Measurements from ENCODE around the gene CCM2L.
"Not testable (repeated sequence)": the region's sequence is repeated elsewhere in the genome, so short reads cannot be mapped to it uniquely, and the experiment has no call there.

The CCM2L gene

GRCh38 chr20:32029561-32029960 lies 19.3 kb downstream of the CCM2L start:
- DNase-seq (ENCODE audit: low read depth) = no peak

- peak; percentile 59 for DNase-seq (ENCODE audit: low read depth)
These were observed 21.0 kb downstream of the CCM2L start for GRCh38 chr20:32031007-32031958.

GRCh38 chr20:32033316-32033715 lies 23.1 kb downstream of the CCM2L start:
- no peak for DNase-seq (ENCODE audit: low read depth)

GRCh38 chr20:32033721-32034120 lies 23.5 kb downstream of the CCM2L start:
- not testable (repeated sequence) for DNase-seq (ENCODE audit: low read depth)

DNA sequence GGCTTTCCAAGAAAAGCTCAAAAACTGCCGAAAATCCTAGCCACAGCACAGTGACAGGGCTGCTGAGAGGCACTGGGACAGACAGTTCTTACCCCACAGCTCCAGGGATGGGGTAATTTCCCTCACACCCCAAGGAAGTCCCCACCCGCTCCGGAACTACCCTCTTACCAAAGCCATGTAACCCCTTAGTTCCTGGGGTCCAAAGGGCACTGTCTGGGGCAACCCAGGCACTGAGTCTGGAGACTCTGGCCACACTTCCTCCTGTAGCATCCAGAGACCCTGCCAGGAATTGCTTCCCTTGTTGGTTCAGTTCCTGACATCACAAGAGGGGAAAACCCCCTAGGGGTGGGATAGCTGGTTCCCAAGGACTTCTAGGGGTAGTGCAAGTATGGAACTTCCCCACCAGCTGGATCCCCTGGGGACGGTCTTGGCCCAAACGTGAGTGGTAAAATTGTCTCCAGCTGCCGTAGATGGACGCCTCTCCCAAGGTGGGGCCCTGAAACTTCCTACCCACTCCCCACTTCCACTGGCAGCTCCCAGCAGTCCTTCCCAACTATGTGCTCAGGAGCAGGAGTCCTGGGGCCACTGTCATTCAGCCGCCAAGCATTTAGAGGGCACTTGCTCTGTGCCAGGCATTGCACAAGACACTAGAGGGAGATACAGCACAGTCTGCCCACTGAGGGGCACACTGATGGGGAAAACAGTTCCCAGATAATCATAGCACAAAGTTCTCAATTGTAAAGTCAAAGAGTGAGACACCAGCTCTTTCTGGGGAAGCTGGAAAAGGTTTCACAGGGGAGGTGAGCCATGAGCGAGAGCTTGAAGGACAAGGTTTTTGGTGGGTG lies 24.6 kb downstream of the CCM2L start:
- DNase-seq (ENCODE audit: low read depth) = no peak

DNA sequence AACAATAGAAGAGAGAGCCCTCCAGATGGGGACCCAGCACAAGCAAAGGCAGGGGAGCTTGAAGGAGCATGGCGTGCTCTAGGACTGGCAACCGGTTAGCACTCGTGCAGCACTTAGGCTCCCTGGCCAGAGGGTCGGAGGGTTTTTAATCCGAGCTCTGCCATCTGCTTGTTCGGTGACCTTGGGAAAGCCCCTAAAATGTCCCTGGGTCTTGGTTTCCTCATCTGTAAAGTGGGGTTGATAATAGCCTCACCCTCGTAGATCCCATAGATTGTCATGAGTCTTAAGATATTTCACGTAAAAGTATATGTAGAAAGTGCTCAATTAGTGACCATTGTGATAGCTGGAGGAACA lies 25.2 kb downstream of the CCM2L start:
- no peak for DNase-seq (ENCODE audit: low read depth)

DNA sequence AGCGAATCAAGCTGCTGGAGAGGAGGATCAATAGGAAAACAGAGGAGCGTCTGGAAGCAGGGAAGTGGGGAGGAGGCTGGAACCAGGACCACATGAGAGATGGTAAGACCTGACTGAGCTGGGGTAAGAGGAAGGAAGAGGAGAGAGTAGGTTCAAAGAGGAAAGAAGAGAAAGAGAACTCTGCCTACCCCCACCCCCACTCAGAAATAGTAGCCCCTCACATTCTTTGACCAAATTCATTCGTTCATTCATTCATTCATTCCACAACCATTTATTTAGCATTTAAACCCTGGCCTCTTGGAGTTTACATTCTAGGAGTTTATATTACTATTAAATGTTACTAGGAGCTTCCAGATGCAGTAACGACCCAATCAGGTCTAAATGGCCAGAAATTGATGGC lies 26.0 kb downstream of the CCM2L start:
- no peak for DNase-seq (ENCODE audit: low read depth)

DNA sequence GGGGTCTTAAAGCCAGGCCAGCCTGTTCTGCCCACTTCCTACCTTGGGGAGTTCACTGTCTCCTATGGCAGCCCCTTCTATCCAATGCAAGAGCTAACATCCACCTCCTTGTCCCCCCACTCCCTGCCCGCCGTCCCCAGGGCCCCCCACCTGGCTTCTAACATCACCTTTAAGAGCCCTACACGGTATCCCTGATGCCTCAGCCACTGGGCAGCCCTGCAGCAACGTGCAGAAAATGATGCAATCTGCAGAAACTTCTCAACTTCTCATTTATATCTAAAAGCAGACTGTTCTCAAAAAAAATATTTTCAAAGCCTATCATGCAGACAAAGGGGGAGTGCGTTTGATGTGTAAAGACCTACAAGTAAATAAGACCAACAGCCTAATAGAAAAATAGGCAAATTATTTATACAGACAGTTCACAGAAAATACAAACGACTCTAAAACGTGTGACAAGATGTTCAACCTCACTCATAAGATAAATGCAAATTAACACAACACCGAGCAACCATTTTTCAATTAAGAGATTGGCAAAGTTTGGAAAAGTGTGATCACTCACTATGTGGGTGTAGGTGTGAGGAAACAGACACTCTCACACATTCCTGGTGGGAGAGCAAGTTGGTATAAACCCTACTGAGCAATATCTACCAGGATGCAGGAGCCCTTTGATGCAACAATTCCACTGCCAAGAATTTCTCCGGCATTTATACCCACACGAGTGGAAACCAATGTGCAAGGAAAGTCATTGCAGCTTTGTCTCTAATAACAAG lies 26.7 kb downstream of the CCM2L start:
- no peak for DNase-seq (ENCODE audit: low read depth)

- peak; percentile 53 for DNase-seq (ENCODE audit: low read depth)
These were observed 27.7 kb downstream of the CCM2L start for GRCh38 chr20:32037929-32038328.

- DNase-seq (ENCODE audit: low read depth) = no peak
These were observed 30.1 kb downstream of the CCM2L start for GRCh38 chr20:32040142-32040953.

- DNase-seq (ENCODE audit: low read depth) = no peak
These were observed 35.8 kb downstream of the CCM2L start for GRCh38 chr20:32045999-32046398.

DNA sequence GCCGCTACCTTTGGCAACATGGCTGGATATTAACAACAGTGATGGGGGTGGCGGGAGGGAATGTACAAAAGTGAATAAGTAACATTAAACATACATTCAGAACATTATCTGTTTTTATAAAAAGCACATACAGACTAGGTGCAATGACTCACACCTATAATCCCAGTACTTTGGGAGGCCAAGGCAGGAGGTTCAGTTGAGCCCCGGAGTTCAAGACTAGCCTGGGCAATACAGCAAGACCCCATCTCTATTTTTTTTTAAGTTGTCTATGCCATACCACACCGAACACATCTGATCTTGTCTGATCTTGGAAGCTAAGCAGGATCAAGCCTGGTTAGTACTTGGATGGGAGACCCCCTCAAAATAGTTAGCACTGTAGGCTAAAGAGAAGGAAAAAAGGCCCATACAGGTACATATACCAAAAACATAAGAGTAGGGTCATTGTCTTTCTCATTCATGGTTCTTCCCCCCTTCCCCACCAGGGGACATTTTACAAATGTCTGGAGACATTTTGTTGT lies 40.1 kb downstream of the CCM2L start:
- no peak for DNase-seq (ENCODE audit: low read depth)

GRCh38 chr20:32050851-32051556 lies 40.8 kb downstream of the CCM2L start:
- no peak for DNase-seq (ENCODE audit: low read depth)

DNA sequence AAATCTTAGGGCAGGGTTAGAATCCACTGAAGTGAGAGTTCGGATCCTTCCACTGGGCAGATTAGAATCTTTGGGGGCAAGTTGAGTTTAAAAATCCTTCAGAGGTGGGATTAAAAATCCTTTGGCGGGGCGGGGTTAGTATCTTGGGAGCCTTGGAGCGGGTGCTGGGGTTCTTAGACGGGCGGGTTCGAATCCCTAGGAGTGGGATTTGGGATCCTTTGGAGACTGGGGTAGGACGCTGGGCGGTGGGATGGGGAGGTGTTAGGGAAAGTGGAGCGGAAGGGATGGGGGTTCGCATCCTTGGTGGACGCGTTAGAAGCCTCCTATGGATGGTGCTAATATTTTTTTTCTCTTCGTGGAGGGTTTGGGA lies 41.5 kb downstream of the CCM2L start:
- no peak for DNase-seq (ENCODE audit: low read depth)

GRCh38 chr20:32052090-32052777 lies 42.0 kb downstream of the CCM2L start, which contains the start of gene HCK:
TSS of gene HCK (plus strand) at chr20:32052242.
- no peak for DNase-seq (ENCODE audit: low read depth)

- no peak for DNase-seq (ENCODE audit: low read depth)
These were observed 42.6 kb downstream of the CCM2L start for GRCh38 chr20:32052778-32053362.

DNA sequence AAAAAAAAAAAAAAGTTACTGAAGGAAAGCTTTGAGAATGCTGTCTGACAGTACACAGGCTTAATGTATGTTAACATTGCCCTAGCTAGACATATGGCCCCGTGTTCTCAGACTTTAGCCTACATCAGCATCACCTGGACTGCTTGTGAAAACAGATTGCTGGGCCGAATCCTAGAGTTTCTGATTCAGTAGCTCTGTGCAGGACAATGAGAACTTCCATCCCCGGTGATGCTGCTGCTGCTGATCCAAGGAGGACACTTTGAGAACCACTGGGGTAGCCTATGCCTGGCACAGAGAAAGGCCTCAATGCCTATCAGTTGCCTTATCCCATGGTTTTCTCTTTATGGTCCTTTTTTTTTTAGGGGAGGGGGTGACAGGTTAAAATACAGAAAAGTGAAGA lies 43.4 kb downstream of the CCM2L start:
- DNase-seq (ENCODE audit: low read depth) = no peak

GRCh38 chr20:32056708-32057483 lies 46.7 kb downstream of the CCM2L start:
- no peak for DNase-seq (ENCODE audit: low read depth)
